GM19238 (cell line): ENCODE measurements around the gene JADE1.

Experiments used
- DNase-seq: peaks from one replicate; pipeline ENCODE4 v3.0.0; 2011; ENCODE audit warnings: low spot score; ENCODE audit not compliant: insufficient read length

Gene JADE1

GRCh38 chr4:128810331-128810870 lies 901 bp downstream of the JADE1 start:
- peak; percentile 21 for DNase-seq

- peak; percentile 68 for DNase-seq
Observed at GRCh38 chr4:128810871-128811570, 1.5 kb downstream of the JADE1 start.

GRCh38 chr4:128811571-128812441 lies 2.3 kb downstream of the JADE1 start:
- DNase-seq: peak; percentile 75

GRCh38 chr4:128812442-128813235 lies 3.1 kb downstream of the JADE1 start:
- DNase-seq: no peak

GRCh38 chr4:128813965-128814364 lies 4.5 kb downstream of the JADE1 start:
- no peak for DNase-seq

- DNase-seq: no peak
Observed at GRCh38 chr4:128818442-128818841, 8.9 kb downstream of the JADE1 start.

GRCh38 chr4:128819082-128819742 lies 9.7 kb downstream of the JADE1 start:
- DNase-seq: no peak

- DNase-seq: no peak
Observed at GRCh38 chr4:128820671-128821070, 11.2 kb downstream of the JADE1 start.

GRCh38 chr4:128821151-128821550 lies 11.7 kb downstream of the JADE1 start:
- DNase-seq: no peak

GRCh38 chr4:128823025-128823661 lies 13.6 kb downstream of the JADE1 start:
- DNase-seq: no peak

GRCh38 chr4:128825226-128825625 lies 15.7 kb downstream of the JADE1 start:
- no peak for DNase-seq

GRCh38 chr4:128827296-128827695 lies 17.8 kb downstream of the JADE1 start:
- no peak for DNase-seq

- no peak for DNase-seq
Observed at GRCh38 chr4:128830906-128831503, 21.5 kb downstream of the JADE1 start.

GRCh38 chr4:128831531-128832242 lies 22.2 kb downstream of the JADE1 start:
- no peak for DNase-seq

GRCh38 chr4:128832243-128832625 lies 22.7 kb downstream of the JADE1 start:
- no peak for DNase-seq

- DNase-seq: no peak
Observed at GRCh38 chr4:128835498-128836222, 26.2 kb downstream of the JADE1 start.

GRCh38 chr4:128837198-128837597 lies 27.7 kb downstream of the JADE1 start:
- no peak for DNase-seq

GRCh38 chr4:128837679-128838078 lies 28.2 kb downstream of the JADE1 start:
- no peak for DNase-seq
